Suprapubic skin (tissue), 4 donors: ENCODE results near the gene VWCE.

Experiments used
- CTCF ChIP-seq, 2 donors: fragments of 200-600 bp in 1 of 2; fragments of 450-650 bp in 1 of 2; sonication (generic) in 1 of 2; IDR thresholded peaks; one replicate each; pipeline ENCODE4 v1.5.1; 2016 to 2019; ENCODE audit warnings: antibody characterized with exemption in 2 of 2, mild to moderate bottlenecking in 1 of 2, moderate library complexity in 1 of 2
- EP300 ChIP-seq: sonication (generic); formaldehyde crosslinking; IDR thresholded peaks from one replicate; pipeline ENCODE4 v1.6.1; 2017; ENCODE audit warnings: antibody characterized with exemption
- POLR2A ChIP-seq, 2 donors: fragments of 450-650 bp; IDR thresholded peaks; one replicate each; pipeline ENCODE4 v1.6.1; 2017; ENCODE audit warnings: antibody characterized with exemption in 2 of 2, mild to moderate bottlenecking in 2 of 2, moderate library complexity in 2 of 2
- POLR2AphosphoS5 ChIP-seq, 3 donors: sonication (generic); formaldehyde crosslinking; IDR thresholded peaks; one replicate each; pipeline ENCODE4 v1.6.1; 2017; ENCODE audit warnings: antibody characterized with exemption in 3 of 3

DNA sequence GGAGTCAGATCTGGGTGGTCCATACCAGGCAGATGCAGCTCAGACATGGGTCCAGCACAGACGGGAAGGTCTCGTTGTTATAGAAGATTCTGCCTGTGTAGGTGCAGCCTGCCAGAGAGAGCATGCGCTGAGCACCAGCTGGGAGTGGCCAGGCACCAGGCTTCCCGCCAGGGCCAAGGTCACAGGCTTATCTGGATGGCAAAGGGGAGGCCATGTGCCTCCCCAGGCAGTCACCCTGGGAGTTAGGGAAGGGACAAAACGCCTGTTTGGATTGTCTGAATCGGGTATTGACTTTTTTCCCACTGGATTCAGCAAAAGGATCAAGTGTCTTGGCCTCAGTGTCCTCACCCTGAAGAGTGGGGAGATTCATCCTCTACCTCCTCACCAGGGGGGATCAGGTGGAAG, 27.7 kb downstream of the VWCE start:
- TF ChIP-seq EP300: no peak
- TF ChIP-seq CTCF (IDR thresholded peaks at IDR 0.05): no peak
- no peak for TF ChIP-seq POLR2AphosphoS5 (IDR thresholded peaks at IDR 0.05)
- TF ChIP-seq POLR2A (IDR thresholded peaks at IDR 0.05): no peak
